A549 (cell line): ENCODE data around the gene IGSF9. TPM values are rescaled to one million over a fixed set of nuclear protein-coding genes. Genes with fewer than 3 reads are reported as not detected.

Experiments
- ATAC-seq, 2 experiments: fragments of 200-7000 bp in 1 of 2; fragments of >200 bp in 1 of 2; cut with Nextera tagmentation in 1 of 2; cut with Tn5 transposase in 1 of 2; 3 replicates each; pipeline versions ENCODE4 v1.8.0 to v1.9.1; 2018 to 2020; ENCODE audit warnings: mild to moderate bottlenecking in 1 of 2, moderate library complexity in 1 of 2
- CTCF ChIA-PET: fragments of 300-600 bp; sonication (Branson Sonifier 250); formaldehyde crosslinking; extraction: SDS; loops from one replicate; lab custom pipeline; 2021; ENCODE audit warnings: antibody characterized with exemption, inconsistent platforms; lab: Yijun Ruan, JAX
- POLR2A ChIA-PET: fragments of 350-600 bp; formaldehyde crosslinking; extraction: SDS; loops from one replicate; lab custom pipeline; 2021; ENCODE audit warnings: antibody characterized with exemption, inconsistent platforms; lab: Yijun Ruan, JAX
- DNase-seq, 2 experiments: peaks; one replicate each; pipeline versions ENCODE4 v3.0.0 to v3.0.0-alpha.2; 2011 to 2016; ENCODE audit warnings: low read depth in 1 of 2, low spot score in 1 of 2
- FAIRE-seq: peaks from 2 replicates; lab custom pipeline; 2011; peaks lifted over from hg19 to GRCh38; lab: Jason Lieb, UNC
- H3K27ac ChIP-seq, 2 experiments: fragments of >200 bp; sonication (Bioruptor Twin); formaldehyde crosslinking; 3 replicates each; pipeline ENCODE4 v1.5.1; 2016 to 2017
- H3K4me1 ChIP-seq: fragments of >200 bp; sonication (Bioruptor Twin); formaldehyde crosslinking; 3 replicates; pipeline ENCODE4 v1.6.1; 2016
- H3K4me2 ChIP-seq: fragments of >200 bp; sonication (Bioruptor Twin); formaldehyde crosslinking; 3 replicates; pipeline ENCODE4 v1.6.1; 2016
- H3K4me3 ChIP-seq: fragments of >200 bp; sonication (Bioruptor Twin); formaldehyde crosslinking; 3 replicates; pipeline ENCODE4 v1.5.1; 2016
- H3K9me3 ChIP-seq: fragments of >200 bp; sonication (Bioruptor Twin); formaldehyde crosslinking; 3 replicates; pipeline ENCODE4 v1.6.1; 2016
- CHD2 ChIP-seq: fragments of 150-350 bp; IDR thresholded peaks from 2 replicates; pipeline ENCODE4 v1.6.1; 2014; ENCODE audit warnings: low read length; ENCODE audit not compliant: partially characterized antibody
- CHD4 ChIP-seq: fragments of 200-600 bp; sonication (generic); IDR thresholded peaks from 2 replicates; pipeline ENCODE4 v1.6.1; 2016; ENCODE audit warnings: antibody characterized with exemption, mild to moderate bottlenecking, borderline replicate concordance
- ESRRA ChIP-seq: fragments of 150-350 bp; IDR thresholded peaks from 2 replicates; pipeline ENCODE4 v1.6.1; 2014; ENCODE audit warnings: mild to moderate bottlenecking, low read length, borderline replicate concordance
- FOSB ChIP-seq: fragments of 250-450 bp; sonication (Bioruptor Pico); IDR thresholded peaks from 2 replicates; pipeline ENCODE4 v1.5.0; 2020; ENCODE audit warnings: mild to moderate bottlenecking, moderate library complexity
- FOSL2 ChIP-seq, 2 experiments: fragments of 450-650 bp in 1 of 2; fragments of >200 bp in 1 of 2; sonication (Bioruptor Twin) in 1 of 2; formaldehyde crosslinking; IDR thresholded peaks; 2 replicates each; pipeline versions ENCODE4 v1.5.0 to v1.6.1; 2016 to 2020; ENCODE audit warnings: mild to moderate bottlenecking in 1 of 2, moderate library complexity in 1 of 2
- HES2 ChIP-seq: fragments of >200 bp; sonication (Bioruptor Twin); formaldehyde crosslinking; IDR thresholded peaks from 2 replicates; pipeline ENCODE4 v1.6.1; 2016
- HEYL ChIP-seq: fragments of 250-450 bp; sonication (Bioruptor Pico); IDR thresholded peaks from 2 replicates; pipeline ENCODE4 v1.8.0; 2021; ENCODE audit warnings: mild to moderate bottlenecking, moderate library complexity
- HMGXB4 ChIP-seq: fragments of 250-450 bp; sonication (Bioruptor Pico); IDR thresholded peaks from 2 replicates; pipeline ENCODE4 v1.5.0; 2021; ENCODE audit warnings: mild to moderate bottlenecking, moderate library complexity, borderline replicate concordance
- HOXA7 ChIP-seq: fragments of 250-450 bp; sonication (Bioruptor Pico); IDR thresholded peaks from 2 replicates; pipeline ENCODE4 v1.5.0; 2020; ENCODE audit warnings: mild to moderate bottlenecking, moderate library complexity
- MAZ ChIP-seq: fragments of 150-350 bp; IDR thresholded peaks from 2 replicates; pipeline ENCODE4 v1.6.1; 2014; ENCODE audit warnings: antibody characterized with exemption, low read depth, low read length, borderline replicate concordance
- REST ChIP-seq: fragments of 200-600 bp; sonication (generic); IDR thresholded peaks from 2 replicates; pipeline ENCODE4 v1.6.1; 2016; ENCODE audit warnings: antibody characterized with exemption, mild to moderate bottlenecking, moderate library complexity
- RFX5 ChIP-seq: fragments of 450-650 bp; IDR thresholded peaks from 2 replicates; pipeline ENCODE4 v1.7.1; 2014; ENCODE audit warnings: antibody characterized with exemption, mild to moderate bottlenecking, moderate library complexity
- SMC3 ChIP-seq: fragments of >200 bp; sonication (Bioruptor Twin); formaldehyde crosslinking; IDR thresholded peaks from 3 replicates; pipeline ENCODE4 v1.6.1; 2018; ENCODE audit warnings: inconsistent platforms
- SREBF2 ChIP-seq: fragments of 450-650 bp; IDR thresholded peaks from 2 replicates; pipeline ENCODE4 v1.6.1; 2014; ENCODE audit warnings: mild to moderate bottlenecking, moderate library complexity
- TFCP2L1 ChIP-seq: fragments of 250-450 bp; sonication (Bioruptor Pico); IDR thresholded peaks from 2 replicates; pipeline ENCODE4 v1.5.0; 2021; ENCODE audit warnings: mild to moderate bottlenecking
- WGBS: methylation state at CpG from one replicate; pipeline ENCODE4 v1.1.6; 2017; ENCODE audit errors: missing lambda C conversion rate; 5-methylcytosine and 5-hydroxymethylcytosine counted together
- polyA plus RNA-seq, 4 experiments: library from polyadenylated mRNA; depleted of rRNA in 3 of 4; stranded (reverse); fragments of >200 nt; fragmentation: RNase III in 1 of 4; extraction: RNeasy Plus Mini Kit Qiagen cat#74134 plus additional on column Dnase treatment in 1 of 4; gene quantifications; 2 replicates in 3 of 4; 3 replicates in 1 of 4; pipeline ENCODE4 v1.2.3, GENCODE V29; 2011 to 2017

IGSF9 gene
- polyA plus RNA-seq, 2 of the 4 experiments (the other 2 are of a cell fraction), result 0.06 to 0.54 TPM

- peak overlapping the region; percentile 26 to 80; a peak in 5 of 6 replicates for H3K27ac ChIP-seq
- POLR2A ChIA-PET, result interaction anchor here (1.7 kb wide), 1 partner anchor 10 kb away, joined by 5 read pairs; no protein-coding TSS in a partner anchor
- CTCF ChIA-PET, result interaction anchor here (1.1 to 1.4 kb wide), 4 partner anchors 11 to 115 kb away, joined by 4 to 9 read pairs (median 5); partner anchors contain the start of gene TAGLN2
- no peak for FAIRE-seq
- 91% methylated on average over 5 of the region's 5 CpGs for WGBS
- no peak for ATAC-seq
- peak overlapping the region; percentile 66 for H3K4me2 ChIP-seq
- no peaks in the 10 kb centered on the region for H3K9me3 ChIP-seq
- H3K4me1 ChIP-seq, result peaks cover 81% of the 10 kb centered on the region
- TF ChIP-seq FOSB (peak; percentile 73; the same call in 1 of the 2 replicates), TFCP2L1 (CRISPR knock-in tag) (peak; percentile 24; the same call in 1 of the 2 replicates), CHD4 (no peak)
- H3K4me3 ChIP-seq, result no peak overlapping the region
- DNase-seq, result peak in 1 of 2 experiments; percentile 30
Observed at GRCh38 chr1:159913451-159914192, 31.8 kb downstream of the IGSF9 start.

GRCh38 chr1:159911326-159912070, 33.9 kb downstream of the IGSF9 start:
- Histone ChIP-seq H3K4me2 (no peak overlapping the region), H3K9me3 (no peaks in the 10 kb centered on the region), H3K4me3 (no peak overlapping the region), H3K27ac (peak overlapping the region in 1 of 2 experiments; percentile 67; a peak in 2 of 6 replicates), H3K4me1 (peaks cover 60% of the 10 kb centered on the region)
- no peak for FAIRE-seq
- ChIA-PET CTCF (interaction anchor here (0.8 to 1.2 kb wide), 4 partner anchors 14 to 75 kb away, joined by 3 to 5 read pairs (median 3); no protein-coding TSS in a partner anchor), POLR2A (interaction anchor here (0.7 to 1.3 kb wide), 2 partner anchors 12 to 14 kb away, joined by 4 to 5 read pairs; partner anchors contain the start of gene TAGLN2)
- no peak for ATAC-seq
- TF ChIP-seq HMGXB4, result no peak
- TF ChIP-seq HOXA7 (CRISPR knock-in tag), result no peak
- no peak for TF ChIP-seq ESRRA
- no peak for TF ChIP-seq MAZ
- no peak for TF ChIP-seq CHD2
- TF ChIP-seq FOSL2 (IDR thresholded peaks at IDR 0.05), result no peak
- TF ChIP-seq FOSL2 (CRISPR knock-in tag; IDR thresholded peaks at IDR 0.05), result no peak
- TF ChIP-seq HEYL (CRISPR knock-in tag), result no peak
- no peak for TF ChIP-seq SMC3
- TF ChIP-seq HES2, result no peak
- no peak for TF ChIP-seq SREBF2
- TF ChIP-seq RFX5, result no peak
- DNase-seq, result no peak
- WGBS, result 88% methylated on average over 6 of the region's 6 CpGs

GRCh38 chr1:159908031-159908940, 37.1 kb downstream of the IGSF9 start:
- Histone ChIP-seq H3K9me3 (no peaks in the 10 kb centered on the region), H3K4me1 (peaks cover 29% of the 10 kb centered on the region), H3K4me2 (no peak overlapping the region), H3K27ac (peak overlapping the region in 1 of 2 experiments; percentile 41; a peak in 1 of 6 replicates), H3K4me3 (no peak overlapping the region)
- 83% methylated on average over 9 of the region's 9 CpGs for WGBS
- CTCF ChIA-PET, result interaction anchor here (0.8 to 1.2 kb wide), 4 partner anchors 13 to 110 kb away, joined by 3 to 6 read pairs (median 4); no protein-coding TSS in a partner anchor
- FAIRE-seq (no peak), ATAC-seq (no peak), DNase-seq (no peak)
- POLR2A ChIA-PET, result interaction anchor here (0.5 kb wide), 1 partner anchor 362 kb away, joined by 4 read pairs; no protein-coding TSS in a partner anchor
- TF ChIP-seq REST, result no peak
- TF ChIP-seq, all 56 proteins: peak for 0
